PC-9 (cell line): ENCODE results near the gene DDX3X.

Experiments
- CTCF ChIP-seq: fragments of 200-600 bp; sonication (generic); conservative IDR thresholded peaks from 2 replicates; pipeline ENCODE4 v1.6.1; 2017; ENCODE audit warnings: mixed run types, antibody characterized with exemption, mild to moderate bottlenecking, moderate library complexity
- EZH2 ChIP-seq: fragments of 200-600 bp; sonication (generic); IDR thresholded peaks from 2 replicates; pipeline ENCODE4 v1.8.0; 2017; ENCODE audit warnings: antibody characterized with exemption, low read depth

- TF ChIP-seq CTCF (no peak), EZH2 (no peak)
These were observed 78.5 kb downstream of the DDX3X start for GRCh38 chrX:41412261-41413081.
